GM19240 (cell line): ENCODE results near the gene MAT1A.
"Not testable (repeated sequence)": the region's sequence is repeated elsewhere in the genome, so short reads cannot be mapped to it uniquely, and the experiment has no call there.

ENCODE experiments used
- DNase-seq: peaks from one replicate; pipeline ENCODE4 v3.0.0; 2011; ENCODE audit warnings: low spot score; ENCODE audit not compliant: insufficient read length

The MAT1A gene

DNA sequence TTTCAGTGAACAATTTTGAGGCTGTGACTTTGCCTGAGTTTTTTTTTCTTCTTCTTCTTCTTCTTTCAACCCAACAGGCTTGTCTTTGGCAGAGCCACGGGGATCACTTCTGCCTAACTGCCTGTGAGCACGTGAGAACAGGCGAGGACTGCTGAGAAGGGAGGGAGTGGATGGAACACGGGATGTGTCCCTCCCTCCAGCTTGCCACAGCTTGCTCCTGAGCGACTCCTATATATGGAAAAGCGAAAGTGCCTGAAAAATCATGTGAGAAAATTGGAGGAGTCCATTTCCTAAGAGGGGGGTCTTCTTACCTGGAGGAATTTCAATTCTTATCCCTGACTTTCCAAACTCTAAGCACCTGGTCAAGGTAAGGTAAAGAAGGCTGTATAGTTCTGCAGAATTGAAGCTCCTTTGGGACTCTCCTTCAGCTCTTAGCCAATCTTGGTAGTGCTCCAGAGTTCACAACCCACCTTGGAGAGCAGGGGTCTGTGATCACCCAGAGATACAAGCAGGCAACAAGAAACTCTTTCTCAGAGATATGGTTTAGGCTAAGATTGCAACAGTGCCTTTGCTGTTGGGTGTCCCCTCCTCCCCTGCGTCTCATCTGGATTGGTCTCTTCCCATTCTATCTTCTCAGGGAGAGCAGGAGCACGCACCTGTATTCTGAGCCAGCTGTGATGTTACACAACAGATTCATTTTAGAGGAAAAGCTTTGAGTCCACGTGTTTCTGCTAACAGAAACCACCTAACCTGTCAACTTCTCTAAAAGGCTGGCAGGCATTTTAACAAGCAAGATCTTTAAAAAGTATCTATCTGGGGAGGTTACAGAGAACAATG, at the start of gene MAT1A:
Gene MAT1A, minus strand, starts transcription at position 208 of the 837 bp plus-strand sequence. CDS start 235 bp downstream, outside the sequence.
- no peak for DNase-seq

- no peak for DNase-seq
These were observed 44.5 kb upstream of the MAT1A start for GRCh38 chr10:80333983-80334382.

DNA sequence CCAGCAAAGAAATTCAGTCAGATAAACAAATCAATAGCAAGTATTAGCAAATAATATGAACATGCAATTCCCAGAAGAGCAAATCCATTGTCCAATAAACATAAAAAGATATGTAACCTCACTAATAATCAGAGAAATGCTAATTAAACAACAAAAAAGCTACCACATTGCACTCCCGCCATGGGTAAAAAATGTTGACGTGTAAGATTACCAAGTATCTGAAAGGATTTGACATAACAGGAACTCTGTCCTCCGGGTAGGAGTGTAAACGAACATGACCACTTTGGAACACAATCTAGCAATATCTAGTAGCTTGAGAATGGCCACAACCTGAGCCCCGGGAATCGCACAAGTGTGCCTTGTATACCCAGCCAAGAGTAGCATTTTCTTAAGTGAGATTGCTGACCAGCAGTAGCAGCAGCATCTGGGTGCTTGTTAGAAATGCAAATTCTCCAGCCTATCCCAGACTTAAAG, 35.5 kb upstream of the MAT1A start:
- no peak for DNase-seq

- DNase-seq, result no peak
These were observed 34.6 kb upstream of the MAT1A start for GRCh38 chr10:80324086-80324485.

DNA sequence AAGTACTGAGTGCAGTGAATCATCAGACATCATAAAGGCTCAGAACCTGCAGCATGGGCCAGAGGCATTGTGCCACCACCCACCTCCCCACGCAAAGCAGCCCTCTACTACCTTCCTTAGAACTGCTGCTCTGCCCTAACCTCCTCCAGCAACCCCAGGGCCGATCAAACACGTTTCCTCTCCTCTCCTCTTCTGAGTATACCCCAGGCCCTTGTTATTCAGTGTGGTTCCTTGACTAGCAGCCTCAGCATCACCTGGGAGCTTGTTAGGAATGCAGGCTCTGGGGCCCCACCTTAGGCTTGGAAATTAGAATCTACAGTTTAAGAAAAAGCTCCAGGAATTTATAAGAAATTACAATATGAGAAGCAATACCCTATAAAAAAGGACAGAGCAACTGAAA, 33.9 kb upstream of the MAT1A start:
- no peak for DNase-seq

GRCh38 chr10:80322711-80323110, 33.3 kb upstream of the MAT1A start:
- no peak for DNase-seq

GRCh38 chr10:80322158-80322557, 32.7 kb upstream of the MAT1A start:
- no peak for DNase-seq

GRCh38 chr10:80321183-80321582, 31.7 kb upstream of the MAT1A start:
- no peak for DNase-seq

DNA sequence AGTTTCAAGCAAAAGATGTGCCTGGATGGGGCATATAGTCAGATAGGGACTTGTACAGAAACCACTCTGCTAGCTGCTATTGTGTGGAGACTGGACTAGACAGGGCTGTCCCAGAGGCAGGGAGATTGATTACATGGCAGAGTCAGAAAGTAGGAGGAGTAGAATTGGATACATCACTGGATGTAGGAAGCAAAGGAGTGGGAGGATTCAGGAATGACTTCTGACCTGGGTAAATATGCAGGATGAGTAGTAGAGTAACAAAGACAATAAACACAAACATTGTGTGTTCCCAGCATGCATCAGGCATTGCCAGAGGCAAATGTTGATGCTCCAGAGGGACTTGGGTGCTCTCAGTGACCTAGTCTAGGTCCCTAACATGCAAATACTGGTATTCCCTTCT, 30.9 kb upstream of the MAT1A start:
- no peak for DNase-seq

DNA sequence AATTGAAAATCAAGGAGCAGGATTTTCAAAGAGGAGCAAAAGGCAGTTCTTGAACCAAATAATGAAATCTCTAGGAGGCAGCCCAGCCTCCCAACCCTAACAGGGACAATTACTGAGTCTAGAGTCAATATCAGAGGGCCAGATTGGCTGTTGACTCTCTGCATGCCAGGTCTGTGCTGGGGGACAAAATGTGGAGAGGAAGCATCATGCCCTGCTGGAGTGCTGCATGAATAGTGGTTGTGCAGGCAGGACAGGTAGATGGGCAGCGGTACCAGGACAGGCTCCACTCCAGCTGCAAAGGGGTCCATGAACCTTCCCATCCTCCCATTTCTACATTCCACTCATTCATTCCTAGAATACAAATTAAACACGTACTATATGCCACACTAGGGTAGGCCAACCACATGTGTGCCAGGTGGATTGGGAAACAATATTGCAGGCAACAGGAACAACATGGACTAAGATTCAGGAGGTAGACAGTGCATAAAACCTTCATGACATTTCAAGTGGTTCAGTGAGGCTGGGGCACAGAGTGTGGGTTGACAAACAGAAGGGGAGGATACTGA, 30.4 kb upstream of the MAT1A start:
- DNase-seq, result no peak

- DNase-seq, result no peak
These were observed 29.9 kb upstream of the MAT1A start for GRCh38 chr10:80319318-80319717.

DNA sequence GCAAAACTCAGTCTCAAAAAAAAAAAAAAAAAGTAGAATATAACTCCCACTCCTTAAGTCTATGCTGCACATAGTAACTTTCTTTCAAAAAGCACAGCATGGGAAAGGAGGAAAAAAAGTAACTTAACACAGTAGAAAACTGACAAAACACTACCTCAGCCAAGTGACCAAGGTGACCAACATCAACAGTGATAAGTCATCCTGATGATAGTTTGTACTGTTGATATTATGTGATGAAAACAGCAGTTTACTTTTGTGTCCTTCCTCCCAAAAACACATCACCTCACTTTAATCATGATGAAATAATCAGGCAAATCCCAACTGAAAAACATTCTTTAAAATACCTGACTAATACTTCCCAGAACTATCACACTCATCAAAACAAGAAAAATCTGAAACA, 29.3 kb upstream of the MAT1A start:
- no peak for DNase-seq

GRCh38 chr10:80315391-80315790, 25.9 kb upstream of the MAT1A start:
- DNase-seq, result no peak

GRCh38 chr10:80313523-80313922, 24.1 kb upstream of the MAT1A start:
- DNase-seq, result no peak

DNA sequence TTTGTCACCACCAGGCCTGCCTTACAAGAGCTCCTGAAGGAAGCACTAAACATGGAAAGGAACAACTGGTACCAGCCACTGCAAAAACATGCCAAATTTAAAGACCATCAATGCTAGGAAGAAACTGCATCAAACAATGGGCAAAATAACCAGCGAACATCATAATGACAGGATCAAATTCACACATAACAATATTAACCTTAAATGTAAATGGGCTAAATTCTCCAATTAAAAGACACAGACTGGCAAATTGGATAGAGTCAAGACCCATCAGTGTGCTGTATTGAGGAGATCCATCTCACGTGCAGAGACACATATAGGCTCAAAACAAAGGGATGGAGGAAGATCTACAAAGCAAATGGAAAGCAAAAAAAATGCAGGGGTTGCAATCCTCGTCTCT, 16.5 kb upstream of the MAT1A start:
- not testable (repeated sequence) for DNase-seq

DNA sequence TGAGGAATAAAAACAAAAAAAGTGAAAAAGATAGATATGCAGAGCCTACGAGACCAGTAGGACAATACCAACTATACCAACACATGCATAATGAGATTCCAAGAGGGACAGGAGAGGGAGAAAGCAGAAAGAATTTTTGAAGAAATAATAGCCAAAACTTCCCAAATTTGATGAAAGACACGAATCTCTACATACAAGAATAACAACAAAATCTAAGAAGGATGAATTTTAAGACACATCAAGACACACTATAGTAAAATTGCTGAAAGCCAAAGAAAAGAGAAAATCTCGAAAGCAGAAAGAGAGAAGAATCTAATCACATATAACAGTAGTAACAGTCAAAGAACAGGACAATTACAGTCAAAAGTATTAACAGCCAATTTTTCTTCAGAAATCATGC, 7.5 kb upstream of the MAT1A start:
- DNase-seq, result no peak

- no peak for DNase-seq
These were observed 3.3 kb upstream of the MAT1A start for GRCh38 chr10:80292607-80293239.

- DNase-seq, result no peak
These were observed 1.2 kb upstream of the MAT1A start for GRCh38 chr10:80290474-80291220.

- DNase-seq, result no peak
These were observed 609 bp downstream of the MAT1A start for GRCh38 chr10:80288849-80289248.

DNA sequence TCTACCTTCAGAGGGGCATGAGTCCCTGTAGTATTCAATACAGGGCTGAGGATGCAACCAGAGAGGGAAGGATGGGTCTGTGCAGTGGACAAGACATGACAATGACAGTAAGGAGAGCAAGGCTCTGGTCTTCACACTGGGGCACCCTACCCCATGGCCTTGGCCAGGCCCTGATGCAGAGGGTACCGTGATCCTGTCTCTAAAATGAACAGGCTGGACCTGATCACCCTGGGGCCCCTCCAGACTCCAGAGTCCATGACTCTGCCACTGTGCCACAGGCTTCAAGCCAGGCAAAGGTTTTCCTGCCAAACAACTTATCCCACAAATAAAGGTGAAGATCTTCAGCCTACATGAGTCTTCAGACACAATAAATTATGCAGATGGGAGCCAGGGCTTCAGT, 4.9 kb downstream of the MAT1A start:
- no peak for DNase-seq

DNA sequence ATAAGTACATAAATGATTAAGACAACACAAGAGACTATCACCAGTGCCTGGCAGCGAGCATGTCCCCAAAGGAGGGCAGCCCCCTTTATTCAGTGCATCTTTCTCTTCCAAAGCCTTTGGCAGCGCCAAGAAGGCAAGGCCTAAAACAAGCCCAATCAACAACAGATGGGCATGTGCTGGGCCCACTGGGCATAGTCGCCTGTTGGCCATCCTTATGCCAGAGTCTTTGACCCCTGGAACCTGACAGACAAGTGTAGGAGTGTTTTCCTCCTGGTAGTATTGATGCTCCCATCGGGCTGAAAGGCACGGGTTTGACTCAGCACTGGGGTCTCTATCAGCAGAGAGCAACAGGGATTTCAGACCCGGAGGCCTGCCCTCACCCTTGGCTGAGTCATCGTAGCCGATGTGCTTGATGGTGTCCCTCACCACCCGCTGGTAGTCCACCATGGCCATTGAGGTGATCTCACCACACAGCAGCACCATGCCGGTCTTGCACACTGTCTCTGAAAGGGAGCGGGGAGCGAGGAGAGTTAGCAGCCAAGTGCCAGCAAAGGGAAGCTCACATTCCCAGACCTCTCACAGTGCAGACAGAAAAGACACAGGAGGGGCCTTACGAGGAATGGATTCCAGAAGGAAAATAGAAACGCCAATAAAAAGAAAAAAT, 5.8 kb downstream of the MAT1A start:
- DNase-seq, result no peak
